ENCODE measurements around the gene PARD3B.

DNA sequence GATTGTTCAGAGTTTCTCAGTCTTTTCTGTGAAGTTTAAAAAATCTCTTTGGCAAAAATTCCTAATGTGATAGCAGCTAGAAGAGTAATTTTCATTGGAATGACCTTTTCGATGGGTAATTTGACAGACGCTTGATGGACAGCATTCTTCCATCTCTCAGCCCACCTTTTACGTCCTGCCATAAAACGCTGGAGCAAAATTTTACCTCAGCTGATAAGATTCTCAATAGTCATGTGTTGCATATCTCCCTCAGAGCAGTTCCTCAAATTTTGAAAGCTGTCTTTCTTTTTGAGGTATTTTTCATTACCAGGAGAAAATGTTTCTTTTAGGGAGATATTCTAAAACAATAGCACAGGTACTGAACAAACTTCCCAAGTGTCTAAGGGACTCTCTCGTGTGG lies 441.4 kb downstream of the PARD3B start:
- TF ChIP-seq POLR2A (IDR thresholded peaks at IDR 0.05; ENCODE audit: low read depth, low read length) (no peak), POLR2AphosphoS5 (IDR thresholded peaks at IDR 0.05; ENCODE audit: low read depth, low read length) (no peak)

Data from GM12891 (cell line).